ENCODE data around the gene CLTB. TPM values are rescaled to one million over a fixed set of nuclear protein-coding genes. Genes with fewer than 3 reads are reported as not detected.
"Not testable (repeated sequence)": the region's sequence is repeated elsewhere in the genome, so short reads cannot be mapped to it uniquely, and the experiment has no call there.

CLTB gene
- polyA plus RNA-seq (ENCODE audit: insufficient read length), result 52.0 TPM

- peak; percentile 97 for DNase-seq
Measured at GRCh38 chr5:176415952-176416924, at the start of gene CLTB. CLTB (minus strand) TSS chr5:176416539; CDS start chr5:176416363, 176 bp downstream.

GRCh38 chr5:176463113-176463764 is 46.9 kb upstream of the CLTB start:
- no peak for DNase-seq

GRCh38 chr5:176461349-176461748 is 45.0 kb upstream of the CLTB start:
- no peak for DNase-seq

DNA sequence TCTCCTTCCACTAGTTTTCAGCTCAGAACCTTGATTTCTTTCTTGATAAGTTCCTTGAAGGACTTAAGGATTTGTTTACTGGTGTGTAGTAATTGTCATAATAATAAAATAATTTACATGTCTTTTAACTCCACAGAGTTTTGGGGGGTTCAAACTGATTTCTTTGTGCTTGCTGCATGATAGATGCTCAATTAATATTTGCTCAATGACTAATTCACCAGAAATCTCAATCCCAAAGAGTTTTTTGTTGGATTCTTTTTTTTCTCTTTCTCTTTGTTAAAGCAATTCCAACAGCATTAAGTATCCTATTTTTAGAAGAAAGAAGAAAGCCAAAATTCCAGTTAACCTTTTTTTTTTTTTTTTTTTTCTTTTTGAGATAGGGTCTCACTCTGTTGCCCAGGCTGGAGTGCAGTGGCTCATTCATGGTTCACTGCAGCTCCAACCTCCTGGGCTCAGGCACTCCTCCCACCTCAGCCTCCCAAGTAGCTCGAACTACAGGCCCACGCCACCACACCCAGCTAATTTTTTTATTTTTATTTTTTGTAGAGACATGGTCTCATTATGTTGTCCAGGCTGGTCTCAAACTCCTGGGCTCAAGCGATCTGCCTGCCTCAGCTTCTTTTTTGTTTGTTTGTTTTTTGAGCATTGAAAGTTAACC is 42.7 kb upstream of the CLTB start:
- no peak for DNase-seq

- no peak for DNase-seq
Measured at GRCh38 chr5:176454724-176455394, 38.5 kb upstream of the CLTB start.

DNA sequence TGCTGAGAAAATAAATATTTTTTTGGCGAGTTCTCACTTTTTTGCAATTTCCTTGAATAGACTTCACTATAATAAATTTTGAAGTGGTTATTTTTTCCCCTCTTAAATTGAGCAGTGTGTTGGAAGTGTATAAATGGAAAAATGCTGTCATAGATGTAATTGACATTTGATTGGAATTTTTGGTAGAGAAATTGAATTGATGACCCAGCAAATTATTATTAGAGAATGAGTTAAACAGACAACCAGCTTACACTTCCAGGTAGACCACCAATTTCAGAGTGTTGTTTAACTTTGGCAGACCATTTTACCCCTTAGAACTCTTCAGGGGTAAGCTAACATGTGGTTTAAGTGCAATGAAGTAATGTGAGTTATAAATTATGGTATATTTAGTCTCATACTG is 33.7 kb upstream of the CLTB start:
- DNase-seq, result no peak

GRCh38 chr5:176447978-176448608 is 31.8 kb upstream of the CLTB start, which contains the start of gene FAF2:
FAF2 (plus strand) TSS chr5:176448385; CDS start chr5:176448408, 23 bp downstream.
- DNase-seq, result peak; percentile 98

DNA sequence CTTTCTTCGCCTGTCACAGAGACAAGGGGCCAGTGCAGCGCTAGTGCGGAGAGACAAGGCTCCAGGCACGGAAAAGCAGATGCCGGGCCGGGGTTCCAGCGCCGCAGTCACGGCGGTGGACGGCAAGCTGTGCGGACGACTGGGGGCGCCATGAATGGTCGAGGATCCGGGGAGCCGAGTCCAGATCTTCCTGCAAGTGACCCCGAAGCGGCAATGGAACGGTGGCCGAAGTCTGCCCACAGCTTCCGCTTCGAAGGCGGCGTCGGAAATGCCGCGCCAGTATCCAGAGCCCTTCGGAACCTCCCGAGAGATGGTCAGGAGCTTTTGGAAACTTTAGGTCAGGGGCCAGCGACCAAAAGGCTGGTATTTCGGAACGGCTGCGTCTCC is 31.2 kb upstream of the CLTB start:
- DNase-seq, result no peak

GRCh38 chr5:176446884-176447590 is 30.7 kb upstream of the CLTB start:
- DNase-seq, result no peak

DNA sequence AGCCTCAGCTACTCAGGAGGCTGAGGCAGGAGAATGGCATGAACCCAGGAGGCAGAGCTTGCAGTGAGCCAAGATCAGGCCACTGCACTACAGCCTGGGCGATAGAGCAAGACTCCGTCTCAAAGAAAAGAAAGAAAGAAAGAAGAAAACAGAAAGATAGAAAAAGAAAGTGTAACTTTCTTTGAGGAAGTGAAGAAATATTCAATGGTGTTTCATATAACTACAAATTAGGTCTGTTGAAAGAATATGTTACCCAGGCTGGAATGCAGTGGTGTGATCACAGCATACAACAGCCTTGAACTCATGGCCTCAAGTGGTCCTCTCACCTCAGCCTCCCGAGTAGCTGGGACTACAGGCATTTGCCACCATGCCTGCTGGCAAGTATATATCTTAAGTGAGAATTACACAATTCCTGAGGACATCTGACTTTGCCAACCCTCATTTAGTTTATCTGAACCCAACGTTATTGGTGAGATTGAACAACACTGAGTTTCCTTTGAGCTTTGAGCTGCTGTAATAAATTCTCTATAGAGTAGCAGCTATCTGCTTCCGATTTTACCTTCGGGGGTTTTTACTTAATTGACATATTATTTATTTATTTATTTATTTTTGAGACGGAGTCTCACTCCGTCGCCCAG is 29.8 kb upstream of the CLTB start:
- DNase-seq, result no peak

DNA sequence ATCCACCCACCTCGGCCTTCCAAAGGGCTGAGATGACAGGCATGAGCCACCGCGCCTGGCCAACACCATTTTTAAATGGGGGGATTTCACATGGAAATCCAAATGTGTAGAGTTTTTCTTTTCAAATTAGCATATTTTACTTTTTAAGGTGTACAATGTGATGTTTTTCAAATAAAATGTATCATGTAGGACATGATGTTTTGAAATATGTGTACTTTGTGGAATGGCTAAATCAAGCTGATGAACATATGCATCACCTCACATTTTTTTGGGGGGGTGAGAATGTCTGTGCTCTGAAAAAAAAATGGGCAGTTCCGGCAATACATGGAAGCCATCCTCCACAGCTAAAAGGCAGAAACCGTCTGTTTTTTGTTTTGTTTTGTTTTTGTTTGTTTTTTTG is 28.4 kb upstream of the CLTB start:
- DNase-seq, result no peak

GRCh38 chr5:176442911-176443310 is 26.6 kb upstream of the CLTB start:
- not testable (repeated sequence) for DNase-seq

DNA sequence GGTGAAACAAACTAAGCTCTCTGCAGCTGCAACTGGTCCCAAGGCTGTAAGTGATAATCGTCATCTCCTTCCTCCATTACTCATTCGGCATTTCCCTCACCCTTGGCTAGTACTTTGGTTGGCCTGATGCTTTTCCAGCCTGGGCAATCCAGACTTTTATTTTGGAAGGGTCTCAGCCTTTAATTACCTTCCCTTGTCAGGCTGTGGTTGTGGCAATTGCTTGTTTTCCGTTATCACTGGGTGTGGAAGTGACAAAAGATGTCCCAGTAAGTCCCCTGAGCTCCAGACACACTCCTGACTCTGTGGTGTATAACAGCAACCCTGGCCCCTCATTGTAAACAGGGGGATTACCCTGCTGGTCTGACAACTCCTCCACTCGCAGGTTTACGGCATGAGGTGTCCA is 25.6 kb upstream of the CLTB start:
- no peak for DNase-seq

DNA sequence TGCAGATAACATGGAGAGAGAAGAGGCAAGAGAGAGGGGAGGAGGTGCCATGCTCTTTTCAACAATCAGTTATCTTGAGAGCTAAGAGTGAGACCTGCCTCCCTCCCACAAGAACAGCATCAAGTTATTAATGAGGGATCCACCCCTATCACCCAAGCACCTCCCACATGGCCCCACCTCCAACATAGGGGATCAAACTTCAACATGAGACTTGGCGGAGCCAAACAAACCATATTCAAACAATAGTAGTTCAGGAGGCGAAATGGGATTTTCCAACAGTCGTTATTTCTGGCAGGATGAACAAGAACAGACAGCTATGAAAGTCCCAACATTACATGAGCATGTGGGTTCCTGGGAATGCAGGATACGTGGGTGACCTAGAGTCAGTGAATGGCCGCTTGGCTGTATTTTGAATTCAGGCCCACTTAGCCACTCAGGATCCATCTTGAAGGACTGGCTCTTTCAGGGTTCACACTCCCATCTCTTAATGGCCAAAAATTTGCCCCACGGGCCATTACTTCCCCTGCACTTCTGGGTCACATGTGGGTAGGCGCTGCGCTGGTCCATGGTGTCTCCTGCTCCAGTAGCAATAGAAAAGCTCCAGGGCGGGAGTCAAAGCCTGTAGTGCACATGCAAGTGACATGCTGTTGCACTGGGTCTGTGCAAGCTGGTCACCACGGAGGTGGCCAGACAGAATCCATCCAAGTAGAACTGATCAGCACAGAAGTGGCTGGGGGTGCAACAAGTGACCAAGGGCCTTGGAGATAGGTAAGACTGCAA is 24.8 kb upstream of the CLTB start:
- DNase-seq, result no peak

GRCh38 chr5:176438959-176439757 is 22.8 kb upstream of the CLTB start:
- DNase-seq, result no peak

GRCh38 chr5:176436656-176437055 is 20.3 kb upstream of the CLTB start:
- no peak for DNase-seq

GRCh38 chr5:176432707-176433106 is 16.4 kb upstream of the CLTB start:
- DNase-seq, result no peak

GRCh38 chr5:176429972-176430371 is 13.6 kb upstream of the CLTB start:
- DNase-seq, result no peak

DNA sequence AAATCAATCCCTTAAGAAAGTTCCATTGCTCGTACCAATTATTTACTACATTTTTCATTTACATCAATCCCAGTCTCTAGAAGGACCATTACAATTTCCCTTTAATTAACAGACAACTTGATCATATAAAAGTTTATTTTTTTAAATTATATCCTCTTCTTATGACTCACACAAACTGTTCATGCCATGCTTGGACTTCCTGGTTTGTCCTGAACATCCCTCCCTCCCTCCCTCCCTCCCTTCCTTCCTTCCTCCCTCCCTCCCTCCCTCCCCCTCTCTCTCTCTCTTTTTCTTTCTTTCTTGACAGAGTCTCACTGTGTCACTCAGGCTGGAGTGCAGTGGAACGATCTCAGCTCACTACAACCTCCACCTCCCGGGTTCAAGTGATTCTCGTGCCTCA is 11.6 kb upstream of the CLTB start:
- no peak for DNase-seq
